Astrocyte (in vitro differentiated cells and primary cell): ENCODE measurements around the gene CACNG7.

Experiments
- CTCF ChIP-seq: IDR thresholded peaks from 2 replicates; pipeline ENCODE4 v1.5.1; 2011; ENCODE audit warnings: low read depth, mild to moderate bottlenecking, inconsistent platforms, low read length, moderate library complexity; ENCODE audit not compliant: insufficient read depth
- EZH2 ChIP-seq: IDR thresholded peaks from 2 replicates; pipeline ENCODE4 v1.6.1; 2012; ENCODE audit warnings: mild to moderate bottlenecking, low read length, inconsistent platforms; ENCODE audit not compliant: insufficient read depth

GRCh38 chr19:53872762-53873161, 36.3 kb upstream of the CACNG7 start:
- TF ChIP-seq CTCF (no peak), EZH2 (no peak)
